IMR-90 (cell line): ENCODE measurements around the gene CACNA2D3. TPM values are rescaled to one million over a fixed set of nuclear protein-coding genes. Genes with fewer than 3 reads are reported as not detected.
A peak's percentile ranks its signal among the peaks of the same experiment; 100 is the strongest.

Experiments used
- ATAC-seq: fragments of 200-7000 bp; cut with Tn5 transposase; 2 replicates; pipeline ENCODE4 v1.9.1; 2020; ENCODE audit warnings: low read depth, mild to moderate bottlenecking, moderate library complexity
- BruUV-seq: library from RNA; stranded (reverse); fragments of 400-500 nt; replicated peaks from 2 replicates; lab custom pipeline; 2021; lab: Mats Ljungman, UMichigan
- CTCF ChIA-PET: fragments of 300-600 bp; formaldehyde crosslinking; extraction: SDS; loops from one replicate; lab custom pipeline; 2021; ENCODE audit warnings: antibody characterized with exemption; lab: Yijun Ruan, JAX
- POLR2A ChIA-PET: fragments of 300-600 bp; sonication (Branson Sonifier 250); formaldehyde crosslinking; loops from one replicate; lab custom pipeline; 2022; ENCODE audit warnings: antibody characterized with exemption; ENCODE audit not compliant: unreplicated experiment; lab: Charles Lee
- DNase-seq: peaks from one replicate; pipeline ENCODE4 v3.0.0; 2013
- H2AFZ ChIP-seq: replicated peaks from 2 replicates; pipeline ENCODE3; 2013; ENCODE audit warnings: low read length, mild to moderate bottlenecking; ENCODE audit not compliant: poor library complexity
- H2AK5ac ChIP-seq: 2 replicates; pipeline ENCODE4 v1.6.1; 2013; ENCODE audit warnings: low read depth, low read length, inconsistent platforms
- H2AK9ac ChIP-seq: replicated peaks from 2 replicates; pipeline ENCODE3; 2013; ENCODE audit warnings: mild to moderate bottlenecking, low read depth, low read length, moderate library complexity; ENCODE audit not compliant: poor library complexity
- H2BK120ac ChIP-seq: 2 replicates; pipeline ENCODE4 v1.6.1; 2013; ENCODE audit warnings: low read depth, low read length, inconsistent platforms
- H2BK15ac ChIP-seq: 3 replicates; pipeline ENCODE4 v1.6.1; 2013; ENCODE audit warnings: low read depth, low read length, inconsistent platforms
- H2BK20ac ChIP-seq: 2 replicates; pipeline ENCODE4 v1.6.1; 2013; ENCODE audit warnings: low read depth, mild to moderate bottlenecking, inconsistent platforms, low read length, moderate library complexity
- H2BK5ac ChIP-seq: 2 replicates; pipeline ENCODE4 v1.6.1; 2013; ENCODE audit warnings: mild to moderate bottlenecking, low read depth, low read length, inconsistent platforms; ENCODE audit not compliant: poor library complexity, severe bottlenecking
- H3K14ac ChIP-seq: replicated peaks from 2 replicates; pipeline ENCODE4 v1.6.1; 2013; ENCODE audit warnings: low read depth, low read length, inconsistent platforms
- H3K18ac ChIP-seq: 2 replicates; pipeline ENCODE4 v1.6.1; 2013; ENCODE audit warnings: low read depth, low read length, control low read depth
- H3K23ac ChIP-seq: 2 replicates; pipeline ENCODE4 v1.6.1; 2013; ENCODE audit warnings: low read depth, low read length, inconsistent platforms
- H3K27ac ChIP-seq: 2 replicates; pipeline ENCODE4 v1.5.1; 2013; ENCODE audit warnings: mild to moderate bottlenecking, control low read depth, low read length; ENCODE audit not compliant: insufficient read depth
- H3K27me3 ChIP-seq: 2 replicates; pipeline ENCODE4 v1.6.1; 2013; ENCODE audit warnings: low read length; ENCODE audit not compliant: control insufficient read depth, insufficient read depth
- H3K36me3 ChIP-seq: 2 replicates; pipeline ENCODE4 v1.6.1; 2013; ENCODE audit warnings: low read length, mixed read lengths; ENCODE audit not compliant: control insufficient read depth, insufficient read depth
- H3K4ac ChIP-seq: 2 replicates; pipeline ENCODE4 v1.6.1; 2013; ENCODE audit warnings: low read depth, low read length, inconsistent platforms
- H3K4me1 ChIP-seq: 2 replicates; pipeline ENCODE4 v1.6.1; 2013; ENCODE audit warnings: low read length, mixed read lengths; ENCODE audit not compliant: control insufficient read depth, insufficient read depth
- H3K4me2 ChIP-seq: 2 replicates; pipeline ENCODE4 v1.6.1; 2013; ENCODE audit warnings: low read depth, mild to moderate bottlenecking, control low read depth, low read length, moderate library complexity
- H3K4me3 ChIP-seq: 2 replicates; pipeline ENCODE4 v1.5.1; 2013; ENCODE audit warnings: low read depth, mild to moderate bottlenecking, control low read depth, low read length, moderate library complexity; ENCODE audit not compliant: insufficient read depth
- H3K56ac ChIP-seq: 2 replicates; pipeline ENCODE4 v1.6.1; 2013; ENCODE audit warnings: low read length, inconsistent platforms; ENCODE audit not compliant: insufficient read depth; ENCODE audit errors: extremely low read depth
- H3K79me1 ChIP-seq, 2 experiments: 2 replicates each; pipeline ENCODE4 v1.6.1; 2013; ENCODE audit warnings: low read length in 2 of 2, inconsistent platforms in 1 of 2, low read depth in 1 of 2
- H3K9ac ChIP-seq: 2 replicates; pipeline ENCODE4 v1.6.1; 2013; ENCODE audit warnings: low read depth, low read length, control low read depth
- H3K9me1 ChIP-seq: 2 replicates; pipeline ENCODE4 v1.6.1; 2013; ENCODE audit warnings: low read length, inconsistent platforms; ENCODE audit not compliant: insufficient read depth
- H3K9me3 ChIP-seq: 2 replicates; pipeline ENCODE4 v1.6.1; 2013; ENCODE audit warnings: low read length; ENCODE audit not compliant: control insufficient read depth, insufficient read depth
- H4K20me1 ChIP-seq: 2 replicates; pipeline ENCODE4 v1.6.1; 2013; ENCODE audit warnings: low read length, inconsistent platforms; ENCODE audit not compliant: insufficient read depth
- H4K5ac ChIP-seq: 2 replicates; pipeline ENCODE4 v1.6.1; 2013; ENCODE audit warnings: mild to moderate bottlenecking, low read depth, low read length, control low read depth
- H4K8ac ChIP-seq, 2 experiments: 2 replicates each; pipeline ENCODE4 v1.6.1; 2013; ENCODE audit warnings: low read depth in 2 of 2, low read length in 2 of 2, control low read depth in 1 of 2, inconsistent platforms in 1 of 2
- H4K91ac ChIP-seq: 2 replicates; pipeline ENCODE4 v1.6.1; 2013; ENCODE audit warnings: low read depth, low read length, inconsistent platforms; ENCODE audit not compliant: insufficient read depth
- BHLHE40 ChIP-seq: fragments of 150-350 bp; IDR thresholded peaks from 2 replicates; pipeline ENCODE4 v1.6.1; 2016; ENCODE audit warnings: mild to moderate bottlenecking, low read depth, low read length
- CEBPB ChIP-seq: IDR thresholded peaks from 2 replicates; pipeline ENCODE4 v1.6.1; 2012; ENCODE audit warnings: low read depth, low read length, improper control_type of control experiment
- FOS ChIP-seq: fragments of 150-350 bp; IDR thresholded peaks from 2 replicates; pipeline ENCODE4 v1.6.1; 2016; ENCODE audit warnings: low read depth, low read length
- MAZ ChIP-seq: IDR thresholded peaks from 2 replicates; pipeline ENCODE4 v1.6.1; 2012; ENCODE audit warnings: low read depth, mild to moderate bottlenecking, low read length, improper control_type of control experiment, moderate library complexity, borderline replicate concordance
- NFE2L2 ChIP-seq: fragments of 150-350 bp; IDR thresholded peaks from 2 replicates; pipeline ENCODE4 v1.6.1; 2016; ENCODE audit warnings: low read depth, mild to moderate bottlenecking, low read length
- RAD21 ChIP-seq: IDR thresholded peaks from 2 replicates; pipeline ENCODE4 v1.6.1; 2012; ENCODE audit warnings: low read length, improper control_type of control experiment
- RFX5 ChIP-seq: IDR thresholded peaks from 2 replicates; pipeline ENCODE4 v1.8.0; 2012; ENCODE audit warnings: low read depth, mild to moderate bottlenecking, low read length, moderate library complexity
- SMC3 ChIP-seq: fragments of 150-350 bp; IDR thresholded peaks from 2 replicates; pipeline ENCODE4 v1.6.1; 2016; ENCODE audit warnings: low read depth, mild to moderate bottlenecking, antibody characterized with exemption, low read length, moderate library complexity
- WGBS, 2 experiments: methylation state at CpG; one replicate each; pipeline versions ENCODE4 v1.1.5 to v1.1.7; 2013; ENCODE audit warnings: missing lambda C conversion rate in 2 of 2; ENCODE audit not compliant: insufficient read length in 1 of 2; ENCODE audit errors: extremely low coverage in 2 of 2; 5-methylcytosine and 5-hydroxymethylcytosine counted together
- dilution Hi-C: fragments of 300-500 bp; cut with HindIII; formaldehyde crosslinking; loops from one replicate; pipeline ENCODE4 v1.14.3; 2018; ENCODE audit warnings: low sequenced_read_pairs; ENCODE audit not compliant: unreplicated experiment
- in situ Hi-C: fragments of 300-500 bp; cut with MboI; formaldehyde crosslinking; loops from 3 replicates; pipeline ENCODE4 v1.14.3; 2019; ENCODE audit warnings: low sequenced_read_pairs, inconsistent platforms, mixed read lengths
- intact Hi-C: fragments of 100-400 bp; cut with micrococcal nuclease; formaldehyde crosslinking; loops from 2 replicates; pipeline ENCODE4 v1.10.0; 2022
- polyA plus RNA-seq, 3 experiments: library from polyadenylated mRNA; depleted of rRNA; stranded (reverse); fragments of >200 nt; gene quantifications; 2 replicates each; pipeline ENCODE4 v1.2.3, GENCODE V29; 2012; ENCODE audit warnings: low replicate concordance in 1 of 3
- total RNA-seq: library from RNA; depleted of rRNA; stranded (reverse); fragments of >200 nt; gene quantifications from 2 replicates; pipeline ENCODE4 v1.2.3, GENCODE V29; 2012
- TF ChIP-seq, protein P1 (sequence below): fragments of 150-350 bp; IDR thresholded peaks from 2 replicates; pipeline ENCODE4 v1.6.1; 2017; ENCODE audit warnings: mild to moderate bottlenecking, antibody characterized with exemption, low read length, low read depth

Gene CACNA2D3
- total and polyA plus RNA-seq, 2 of the 4 experiments (the other 2 are of a cell fraction) = 0.36 to 0.41 TPM

- Histone ChIP-seq H2BK5ac (no peak overlapping the region), H2AK9ac (no peak overlapping the region), H3K14ac (no peak overlapping the region), H2BK120ac (no peak overlapping the region; the same call in 1 of the 2 replicates), H4K91ac (peak overlapping the region; percentile 68), H3K4me3 (no peak overlapping the region), H3K27ac (no peak overlapping the region), H3K4me2 (no peak overlapping the region), H3K27me3 (no peaks in the 10 kb centered on the region; the same call in 1 of the 2 replicates), H3K36me3 (no peaks in the 10 kb centered on the region), H3K9ac (no peak overlapping the region), H4K5ac (no peak overlapping the region), H3K9me3 (no peaks in the 10 kb centered on the region), H3K79me1 (no peaks in the 10 kb centered on the region), H3K9me1 (peaks cover 10% of the 10 kb centered on the region; the same call in 1 of the 2 replicates), H4K8ac (no peak overlapping the region), H2AFZ (no peak overlapping the region), H4K20me1 (no peaks in the 10 kb centered on the region), H2BK20ac (peak overlapping the region; percentile 76; the same call in 1 of the 2 replicates), H3K56ac (no peak overlapping the region), H3K23ac (no peak overlapping the region), H2AK5ac (peak overlapping the region; percentile 61; the same call in 1 of the 2 replicates), H3K4ac (peak overlapping the region; percentile 36; the same call in 1 of the 2 replicates), H3K4me1 (peaks cover 6% of the 10 kb centered on the region), H2BK15ac (no peak overlapping the region), H3K18ac (no peak overlapping the region)
- no peak for TF ChIP-seq NFE2L2
- peak; percentile 47; the same call in 1 of the 2 replicates for TF ChIP-seq BHLHE40
- TF ChIP-seq RAD21 = no peak
- TF ChIP-seq CEBPB = peak; percentile 41; the same call in 1 of the 2 replicates
- no peak for TF ChIP-seq SMC3
- TF ChIP-seq, protein P1, sequence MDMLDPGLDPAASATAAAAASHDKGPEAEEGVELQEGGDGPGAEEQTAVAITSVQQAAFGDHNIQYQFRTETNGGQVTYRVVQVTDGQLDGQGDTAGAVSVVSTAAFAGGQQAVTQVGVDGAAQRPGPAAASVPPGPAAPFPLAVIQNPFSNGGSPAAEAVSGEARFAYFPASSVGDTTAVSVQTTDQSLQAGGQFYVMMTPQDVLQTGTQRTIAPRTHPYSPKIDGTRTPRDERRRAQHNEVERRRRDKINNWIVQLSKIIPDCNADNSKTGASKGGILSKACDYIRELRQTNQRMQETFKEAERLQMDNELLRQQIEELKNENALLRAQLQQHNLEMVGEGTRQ = peak; percentile 36; the same call in 1 of the 2 replicates
- TF ChIP-seq RFX5 = no peak
- no peak for TF ChIP-seq FOS
- no peak for TF ChIP-seq MAZ
- POLR2A ChIA-PET = no interaction called here
- intact Hi-C loops = loop anchor here (5.0 kb wide), 1 partner anchor 1038 kb away; no protein-coding TSS in a partner anchor
- ATAC-seq (peak; percentile 50; the same call in 1 of the 2 replicates), DNase-seq (peak; percentile 68)
- dilution Hi-C loops = no loop called here
- no TSS peak for BruUV-seq
- in situ Hi-C loops = loop anchor here (25.0 kb wide), 1 partner anchor 403 kb away; no protein-coding TSS in a partner anchor
- no CpG with 5 or more reads among the region's 3 CpGs for WGBS, 2 experiments
- CTCF ChIA-PET = interaction anchor here (0.6 to 1.1 kb wide), 2 partner anchors 9 to 296 kb away, joined by 3 to 4 read pairs; no protein-coding TSS in a partner anchor
These were observed 736.8 kb downstream of the CACNA2D3 start for GRCh38 chr3:54859184-54859583.
